ENCODE results near the gene LRIG1.

The LRIG1 gene

GRCh38 chr3:66489581-66489980, 11.2 kb downstream of the LRIG1 start:
- TF ChIP-seq RAD21 (IDR thresholded peaks at IDR 0.05; ENCODE audit: low read depth), result no peak
- TF ChIP-seq EP300 (IDR thresholded peaks at IDR 0.05; ENCODE audit: borderline replicate concordance), result no peak
- TF ChIP-seq ZBTB7A (IDR thresholded peaks at IDR 0.05; ENCODE audit: low read depth), result no peak
- no peak for TF ChIP-seq FOXM1 (IDR thresholded peaks at IDR 0.05; ENCODE audit: borderline replicate concordance, low read depth)
- TF ChIP-seq CEBPB (IDR thresholded peaks at IDR 0.05), result no peak
- TF ChIP-seq YY1 (IDR thresholded peaks at IDR 0.05; ENCODE audit: low read depth), result no peak
- no peak for TF ChIP-seq TEAD4 (IDR thresholded peaks at IDR 0.05)
- no peak for TF ChIP-seq MAX (IDR thresholded peaks at IDR 0.05)
- TF ChIP-seq TCF12 (IDR thresholded peaks at IDR 0.05; ENCODE audit: low read depth), result no peak
- TF ChIP-seq EGR1 (IDR thresholded peaks at IDR 0.05), result no peak
- TF ChIP-seq REST (IDR thresholded peaks at IDR 0.05; ENCODE audit: low read depth), result no peak
- TF ChIP-seq USF1 (IDR thresholded peaks at IDR 0.05), result no peak
- TF ChIP-seq NFIC (IDR thresholded peaks at IDR 0.05), result no peak
- no peak for TF ChIP-seq CREB1 (IDR thresholded peaks at IDR 0.05; ENCODE audit: low read depth)
- TF ChIP-seq TAF1 (IDR thresholded peaks at IDR 0.05; ENCODE audit: low read depth), result no peak

GRCh38 chr3:66489115-66489514, 11.7 kb downstream of the LRIG1 start:
- TF ChIP-seq CREB1 (IDR thresholded peaks at IDR 0.05; ENCODE audit: low read depth) (no peak), TCF12 (IDR thresholded peaks at IDR 0.05; ENCODE audit: low read depth) (no peak), TAF1 (IDR thresholded peaks at IDR 0.05; ENCODE audit: low read depth) (no peak), REST (IDR thresholded peaks at IDR 0.05; ENCODE audit: low read depth) (no peak), EP300 (IDR thresholded peaks at IDR 0.05; ENCODE audit: borderline replicate concordance) (no peak), CEBPB (IDR thresholded peaks at IDR 0.05) (no peak), NFIC (IDR thresholded peaks at IDR 0.05) (no peak), USF1 (IDR thresholded peaks at IDR 0.05) (no peak), EGR1 (IDR thresholded peaks at IDR 0.05) (no peak), YY1 (IDR thresholded peaks at IDR 0.05; ENCODE audit: low read depth) (no peak), RAD21 (IDR thresholded peaks at IDR 0.05; ENCODE audit: low read depth) (no peak)

GRCh38 chr3:66488492-66488891, 12.3 kb downstream of the LRIG1 start:
- TF ChIP-seq MAX (IDR thresholded peaks at IDR 0.05) (no peak), FOXM1 (IDR thresholded peaks at IDR 0.05; ENCODE audit: borderline replicate concordance, low read depth) (no peak), NFIC (IDR thresholded peaks at IDR 0.05) (no peak), TCF12 (IDR thresholded peaks at IDR 0.05; ENCODE audit: low read depth) (no peak)

GRCh38 chr3:66487465-66487864, 13.4 kb downstream of the LRIG1 start:
- TF ChIP-seq RAD21 (IDR thresholded peaks at IDR 0.05; ENCODE audit: low read depth), result no peak
- TF ChIP-seq ZBTB7A (IDR thresholded peaks at IDR 0.05; ENCODE audit: low read depth), result no peak
- TF ChIP-seq FOXM1 (IDR thresholded peaks at IDR 0.05; ENCODE audit: borderline replicate concordance, low read depth), result no peak
- no peak for TF ChIP-seq USF1 (IDR thresholded peaks at IDR 0.05)
- TF ChIP-seq REST (IDR thresholded peaks at IDR 0.05; ENCODE audit: low read depth), result no peak
- TF ChIP-seq EP300 (IDR thresholded peaks at IDR 0.05; ENCODE audit: borderline replicate concordance), result no peak
- no peak for TF ChIP-seq CREB1 (IDR thresholded peaks at IDR 0.05; ENCODE audit: low read depth)
- no peak for TF ChIP-seq NFIC (IDR thresholded peaks at IDR 0.05)
- TF ChIP-seq TAF1 (IDR thresholded peaks at IDR 0.05; ENCODE audit: low read depth), result no peak
- no peak for TF ChIP-seq MAX (IDR thresholded peaks at IDR 0.05)
- no peak for TF ChIP-seq TCF12 (IDR thresholded peaks at IDR 0.05; ENCODE audit: low read depth)
- TF ChIP-seq YY1 (IDR thresholded peaks at IDR 0.05; ENCODE audit: low read depth), result no peak

Measured in Ishikawa (cell line).